Heart left ventricle (tissue), 16 donors: ENCODE results near the gene PIGS. TPM values are rescaled to one million over a fixed set of nuclear protein-coding genes. Genes with fewer than 3 reads are reported as not detected.
"Not testable (repeated sequence)": the region's sequence is repeated elsewhere in the genome, so short reads cannot be mapped to it uniquely, and the experiment has no call there.

Source experiments
- ATAC-seq, 4 donors: fragments of 200-7000 bp; cut with Tn5 transposase; one replicate each; pipeline ENCODE4 v1.9.1; 2020 to 2022; ENCODE audit warnings: moderate library complexity in 4 of 4, mild to moderate bottlenecking in 3 of 4, moderate number of reproducible peaks in 1 of 4
- DNase-seq, 5 donors: peaks; one replicate each; pipeline ENCODE4 v3.0.0-alpha.2; 2020
- H3K27ac ChIP-seq, 12 donors: fragments of 200-600 bp; sonication (generic) in 4 of 12; one replicate each; pipeline versions ENCODE4 v1.5.0 to v1.8.0; 2016 to 2022; ENCODE audit warnings: mild to moderate bottlenecking in 2 of 12
- H3K27me3 ChIP-seq, 9 donors: fragments of 200-600 bp; sonication (generic) in 2 of 9; one replicate each; pipeline versions ENCODE4 v1.5.1 to v1.8.0; 2016 to 2022; ENCODE audit warnings: mild to moderate bottlenecking in 3 of 9
- H3K36me3 ChIP-seq, 9 donors: fragments of 200-600 bp; sonication (generic) in 2 of 9; one replicate each; pipeline versions ENCODE4 v1.5.0 to v1.8.0; 2018 to 2022; ENCODE audit warnings: mild to moderate bottlenecking in 2 of 9
- H3K4me1 ChIP-seq, 12 donors: fragments of 200-600 bp; sonication (generic) in 4 of 12; one replicate each; pipeline versions ENCODE4 v1.5.0 to v1.8.0; 2016 to 2022; ENCODE audit warnings: mild to moderate bottlenecking in 3 of 12
- H3K4me3 ChIP-seq, 12 donors: fragments of 200-600 bp; sonication (generic) in 4 of 12; one replicate each; pipeline versions ENCODE4 v1.5.0 to v1.8.0; 2017 to 2022; ENCODE audit warnings: mild to moderate bottlenecking in 9 of 12, moderate library complexity in 4 of 12
- H3K9me3 ChIP-seq, 12 donors: fragments of 200-600 bp; sonication (generic) in 4 of 12; one replicate each; pipeline versions ENCODE4 v1.5.0 to v1.8.0; 2016 to 2022; ENCODE audit warnings: mild to moderate bottlenecking in 1 of 12
- CTCF ChIP-seq, 12 donors: fragments of 200-600 bp; sonication (generic) in 4 of 12; IDR thresholded peaks; one replicate each; pipeline versions ENCODE4 v1.5.0 to v1.8.0; 2018 to 2022; ENCODE audit warnings: antibody characterized with exemption in 12 of 12, mild to moderate bottlenecking in 5 of 12
- POLR2A ChIP-seq, 2 donors: fragments of 450-650 bp; IDR thresholded peaks; one replicate each; pipeline ENCODE4 v1.6.1; 2017; ENCODE audit warnings: antibody characterized with exemption in 2 of 2, mild to moderate bottlenecking in 2 of 2, moderate library complexity in 2 of 2
- WGBS, 4 donors: extraction: QIAGEN DNeasy Blood & Tissue Kit in 2 of 4; methylation state at CpG; one replicate each; pipeline versions ENCODE4 v1.1.5 to v1.1.7; 2013 to 2018; 5-methylcytosine and 5-hydroxymethylcytosine counted together
- intact Hi-C, 10 donors: fragments of 100-400 bp; cut with DNase I; formaldehyde crosslinking; loops; one replicate each; pipeline versions ENCODE4 v1.11.1 to v1.14.2; 2022
- polyA plus RNA-seq, 2 donors: library from polyadenylated mRNA; stranded (reverse); fragments of 200-250 nt; gene quantifications; one replicate each; pipeline ENCODE4 v1.2.3, GENCODE V29; 2013
- total RNA-seq, 9 donors: library from RNA; depleted of rRNA in 2 of 9; stranded (reverse); fragments of >200 nt in 2 of 9; fragmentation: NEBNext Ultra II Directional in 3 of 9; extraction: Animal tissue kit (Norgen Biotek cat#: 25700) in 3 of 9; gene quantifications; one replicate each; pipeline versions ENCODE4 v1.1.0 to v1.2.4, GENCODE V29; 2016 to 2023
- donor health status: ischemic (EF 13 %, LVEDD 7.1; RV severe dilation, severe dysfunction).
- donor health status: healthy with polysubstance abuse.
- donor health status: DM: no; HTN: yes; CAD: no.
- donor health status: DM: no; HTN: no; CAD: no.
- donor health status: ischemic (EF 25% LVEDD 6.9; RV normal size, moderate dysfunction).
- donor health status: ischemic (EF 25% LVEDD 5.7; RV mildly dilated, moderate dysfunction).
- donor health status: healthy.
- donor health status: DM: yes; HTN: yes; CAD: no.
- donor health status: ischemic (EF 35%, LVEDD 5.7; RV mildly dilated, moderate dysfunction).
- donor health status: nonischemic (EF 11% LVEDD 7.7; RV severe dilation, severe dysfunction).
- donor health status: DM: yes; HTN: yes; CAD: no.
- donor health status: PGD.
- donor health status: ischemic (EF 29% LVEDD 5.4; RV normal size, mild dysfunction).
- donor health status: nonischemic (EF 23%, LVEDD 6.1; RV moderate dilation, normal function).

PIGS gene
- total and polyA plus RNA-seq, 11 donors, result 10.4 to 88.4 (median 55.1) TPM

DNA sequence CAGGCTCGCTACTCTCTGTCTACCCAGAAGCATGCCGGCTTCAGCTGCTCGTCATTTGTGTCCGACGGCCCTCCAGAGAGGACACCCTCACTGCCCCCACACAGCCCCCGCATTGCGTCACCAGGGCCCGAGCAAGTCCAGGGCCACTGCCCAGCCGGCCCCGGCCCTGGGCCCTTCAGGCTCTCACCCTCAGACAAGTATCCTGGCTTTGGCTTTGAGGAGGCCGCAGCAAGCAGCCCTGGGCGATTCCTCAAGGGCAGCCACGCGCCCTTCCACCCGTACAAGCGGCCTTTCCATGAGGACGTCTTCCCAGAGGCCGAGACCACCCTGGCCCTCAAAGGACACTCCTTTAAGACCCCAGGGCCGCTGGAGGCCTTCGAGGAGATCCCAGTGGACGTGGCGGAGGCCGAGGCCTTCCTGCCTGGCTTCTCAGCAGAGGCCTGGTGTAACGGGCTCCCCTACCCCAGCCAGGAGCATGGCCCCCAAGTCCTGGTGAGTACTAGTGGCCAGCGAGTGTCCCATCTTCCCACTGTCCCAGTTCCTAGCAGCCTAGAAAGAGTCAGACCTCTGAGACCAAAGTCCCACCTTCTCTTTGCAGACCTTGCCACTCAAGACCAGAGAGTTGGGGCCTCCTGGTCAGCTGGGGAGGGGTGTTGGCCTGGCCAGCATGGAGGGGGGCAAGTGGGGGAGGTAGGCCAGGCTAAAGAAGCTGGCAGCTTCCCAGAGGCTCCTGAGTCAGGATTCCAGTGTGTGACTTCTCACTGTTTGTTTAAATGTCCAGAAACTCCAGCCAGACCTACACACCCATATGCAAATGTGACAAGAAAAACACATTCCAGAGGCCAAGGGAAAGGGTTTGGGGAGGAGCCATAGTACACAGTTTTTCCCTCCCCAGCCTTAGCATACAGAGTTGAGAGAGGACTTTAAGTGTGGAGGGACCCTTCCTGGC is 46.6 kb downstream of the PIGS start:
- Histone ChIP-seq H3K9me3 (no peaks in the 10 kb centered on the region), H3K4me3 (no peak overlapping the region), H3K27ac (no peak overlapping the region), H3K4me1 (no peaks in the 10 kb centered on the region), H3K27me3 (peaks cover 0 to 5% (median 0%) of the 10 kb centered on the region in 9 donors), H3K36me3 (no peaks in the 10 kb centered on the region)
- intact Hi-C loops, result no loop called here
- peak in 1 of 5 donors; percentile 57 for DNase-seq
- TF ChIP-seq POLR2A (IDR thresholded peaks at IDR 0.05) (no peak), CTCF (IDR thresholded peaks at IDR 0.05) (no peak)
- 88 to 94% (median 90%) methylated on average over 16 to 25 of the region's 25 CpGs for WGBS, 4 donors
- ATAC-seq, result no peak

DNA sequence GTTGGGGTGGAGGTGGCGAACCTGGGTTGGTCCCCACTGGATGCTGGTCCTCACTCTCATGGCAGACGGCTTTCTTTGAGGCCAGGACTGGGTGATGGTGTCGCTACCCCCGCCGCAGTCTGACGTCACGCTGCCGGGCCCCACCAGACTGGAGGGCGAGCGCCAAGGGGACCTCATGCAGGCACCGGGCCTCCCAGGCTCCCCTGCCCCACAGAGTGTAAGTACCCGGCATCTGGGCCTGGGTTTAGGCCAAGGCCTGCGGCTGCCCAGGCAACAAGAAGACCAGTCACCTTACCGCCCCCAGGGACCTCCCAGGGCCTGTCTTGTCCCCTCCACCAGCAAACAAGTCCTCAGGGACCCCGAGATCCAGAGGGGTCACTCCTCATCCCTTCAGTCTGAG is 47.4 kb downstream of the PIGS start:
- TF ChIP-seq POLR2A (IDR thresholded peaks at IDR 0.05), result no peak
- no peak for TF ChIP-seq CTCF (IDR thresholded peaks at IDR 0.05)
- no peak overlapping the region for H3K27ac ChIP-seq
- intact Hi-C loops, result no loop called here
- H3K9me3 ChIP-seq, result no peaks in the 10 kb centered on the region
- peak in 1 of 5 donors; percentile 16 for DNase-seq
- peaks cover 0 to 5% (median 0%) of the 10 kb centered on the region in 9 donors for H3K27me3 ChIP-seq
- no peaks in the 10 kb centered on the region for H3K36me3 ChIP-seq
- WGBS, 4 donors, result 84 to 90% (median 88%) methylated on average over 12 to 15 of the region's 15 CpGs
- no peak for ATAC-seq
- no peak overlapping the region for H3K4me3 ChIP-seq
- H3K4me1 ChIP-seq, result no peaks in the 10 kb centered on the region

DNA sequence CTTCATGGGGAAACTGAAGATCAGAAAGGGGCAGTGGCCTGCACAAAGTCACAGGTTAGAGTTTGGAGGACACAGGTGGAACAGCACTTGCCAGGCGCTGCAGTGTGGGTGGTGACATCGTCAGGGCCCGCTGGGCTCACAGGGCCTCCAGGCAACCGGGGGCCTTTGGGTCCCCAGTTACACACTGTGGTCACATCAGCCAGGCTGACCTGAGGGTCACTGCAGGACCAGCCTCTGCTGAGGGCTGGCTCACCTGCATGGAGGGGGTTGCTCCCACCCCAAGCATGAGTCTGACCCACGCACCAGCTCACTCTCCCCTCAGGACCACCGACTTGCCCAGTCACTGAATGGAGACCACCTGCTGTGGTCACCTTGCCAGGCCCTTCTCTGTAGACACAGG is 48.1 kb downstream of the PIGS start:
- Histone ChIP-seq H3K27ac (no peak overlapping the region), H3K36me3 (no peaks in the 10 kb centered on the region), H3K4me3 (no peak overlapping the region), H3K27me3 (peaks cover 0 to 5% (median 0%) of the 10 kb centered on the region in 9 donors), H3K9me3 (no peaks in the 10 kb centered on the region), H3K4me1 (no peaks in the 10 kb centered on the region)
- DNase-seq (peak in 1 of 5 donors; percentile 33), ATAC-seq (no peak)
- 85 to 91% (median 86%) methylated on average over 5 to 6 of the region's 6 CpGs for WGBS, 4 donors
- no peak for TF ChIP-seq CTCF (IDR thresholded peaks at IDR 0.05)
- TF ChIP-seq POLR2A (IDR thresholded peaks at IDR 0.05), result no peak
- intact Hi-C loops, result no loop called here

DNA sequence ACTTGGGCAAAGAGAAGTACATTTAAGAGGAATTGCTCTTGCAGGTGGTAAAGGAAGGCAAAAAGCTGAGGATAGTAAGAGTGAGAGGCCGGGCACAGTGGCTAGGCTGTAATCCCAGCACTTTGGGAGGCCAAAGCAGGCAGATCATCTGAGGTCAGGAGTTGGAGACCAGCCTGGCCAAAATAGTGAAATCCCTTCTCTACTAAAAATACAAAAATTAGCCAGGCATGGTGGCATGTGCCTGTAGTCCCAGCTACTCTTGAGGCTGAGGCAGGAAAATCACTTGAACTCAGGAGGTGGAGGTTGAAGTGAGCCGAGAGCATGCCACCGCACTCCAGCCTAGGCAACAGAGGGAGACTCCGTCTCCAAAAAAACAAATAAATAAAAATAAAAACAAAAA is 49.0 kb downstream of the PIGS start:
- peak in 1 of 5 donors; percentile 3 for DNase-seq
- 90 to 93% (median 92%) methylated on average over 4 of the region's 4 CpGs for WGBS, 4 donors
- intact Hi-C loops, result not testable (repeated sequence)

More for the DNA sequence above, 49.0 kb downstream of the PIGS start:
- not testable (repeated sequence) for ATAC-seq, H3K9me3 ChIP-seq, H3K27ac ChIP-seq, H3K27me3 ChIP-seq, H3K4me3 ChIP-seq, H3K36me3 ChIP-seq, H3K4me1 ChIP-seq
